Rectal smooth muscle tissue (tissue), 1 donor: ENCODE data around the gene GOLGA8A.
"Not testable (repeated sequence)": the region's sequence is repeated elsewhere in the genome, so short reads cannot be mapped to it uniquely, and the experiment has no call there.

Source experiments
- H3K27ac ChIP-seq: one replicate; pipeline ENCODE4 v1.7.0; 2013; ENCODE audit warnings: low read depth, low read length, inconsistent platforms
- H3K27me3 ChIP-seq: one replicate; pipeline ENCODE4 v1.7.0; 2013; ENCODE audit warnings: low read length; ENCODE audit not compliant: control insufficient read depth, insufficient read depth
- H3K36me3 ChIP-seq: one replicate; pipeline ENCODE4 v1.7.0; 2013; ENCODE audit warnings: low read length; ENCODE audit not compliant: control insufficient read depth, insufficient read depth
- H3K4me1 ChIP-seq: one replicate; pipeline ENCODE4 v1.7.0; 2013; ENCODE audit warnings: low read length; ENCODE audit not compliant: control insufficient read depth, insufficient read depth
- H3K4me3 ChIP-seq: one replicate; pipeline ENCODE4 v1.7.0; 2013; ENCODE audit warnings: low read length
- H3K9ac ChIP-seq: one replicate; pipeline ENCODE4 v1.7.0; 2013; ENCODE audit warnings: low read length

The GOLGA8A gene

DNA sequence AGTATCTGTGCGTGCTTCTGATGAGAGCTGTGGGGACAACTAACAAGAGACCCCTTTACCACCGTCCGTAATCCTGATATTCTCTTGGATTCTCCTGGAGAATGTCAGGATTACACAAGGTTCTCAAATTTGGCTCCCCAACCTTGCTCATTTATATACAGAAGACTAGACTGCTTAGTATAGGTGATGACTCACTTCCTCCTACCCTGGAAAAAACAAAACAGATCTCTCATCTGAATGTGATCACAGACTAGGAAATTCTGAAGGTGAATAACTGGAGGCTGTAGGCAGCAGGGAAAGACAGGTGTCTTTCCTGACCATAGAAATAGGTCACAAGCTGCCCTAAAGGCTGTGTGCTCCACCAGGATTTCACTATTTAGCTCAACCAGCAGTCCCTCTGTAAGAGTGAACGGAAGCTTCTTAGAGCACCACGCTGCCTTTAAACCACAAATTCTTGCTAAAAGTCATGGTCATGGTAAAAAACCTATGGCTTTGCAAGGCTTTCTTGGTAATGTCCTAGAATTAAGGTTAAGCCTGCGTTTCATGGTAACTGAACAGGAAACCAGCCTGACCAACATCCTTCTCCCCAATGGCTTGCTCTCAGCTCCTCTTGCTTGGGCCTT lies 39.9 kb downstream of the GOLGA8A start:
- H3K27ac ChIP-seq, H3K9ac ChIP-seq, H3K27me3 ChIP-seq, H3K4me3 ChIP-seq, H3K4me1 ChIP-seq, H3K36me3 ChIP-seq: not testable (repeated sequence)

DNA sequence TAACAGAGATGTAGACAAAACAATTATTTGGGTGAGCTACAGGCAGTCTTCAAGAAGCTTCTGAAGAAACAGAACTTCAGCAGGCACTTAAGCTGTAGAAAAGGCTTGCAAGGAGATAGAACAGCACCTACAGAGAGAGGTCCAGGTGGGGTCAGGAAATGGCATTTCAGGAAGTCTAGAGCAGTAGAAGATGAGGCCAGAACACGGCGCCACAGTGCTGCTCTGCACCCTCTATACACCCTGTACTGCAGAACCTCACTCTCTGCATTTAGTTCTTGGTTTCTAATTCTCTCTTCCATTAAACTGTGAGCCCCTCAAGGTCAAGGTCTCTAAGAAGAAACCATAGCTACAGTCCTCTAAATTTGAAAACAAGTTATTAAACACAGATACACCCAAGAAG lies 44.6 kb downstream of the GOLGA8A start:
- H3K4me3 ChIP-seq, H3K27ac ChIP-seq: not testable (repeated sequence)

GRCh38 chr15:34389594-34390086 lies 48.0 kb downstream of the GOLGA8A start:
- not testable (repeated sequence) for H3K27ac ChIP-seq, H3K4me3 ChIP-seq, H3K36me3 ChIP-seq, H3K4me1 ChIP-seq, H3K9ac ChIP-seq, H3K27me3 ChIP-seq

More for the DNA sequence above, 44.6 kb downstream of the GOLGA8A start:
- not testable (repeated sequence) for H3K36me3 ChIP-seq, H3K9ac ChIP-seq, H3K4me1 ChIP-seq, H3K27me3 ChIP-seq
